Choroid plexus epithelial cell (primary cell): Measurements from ENCODE around the gene RPP21.
A peak's percentile ranks its signal among the peaks of the same experiment; 100 is the strongest.

Experiments
- DNase-seq: peaks from one replicate; pipeline ENCODE4 v3.0.0-alpha.2; 2010; ENCODE audit warnings: low read depth
- H3K4me3 ChIP-seq: 2 replicates; pipeline ENCODE4 v1.5.1; 2011; ENCODE audit warnings: low read depth, mild to moderate bottlenecking, control low read depth, low read length, moderate library complexity
- CTCF ChIP-seq: conservative IDR thresholded peaks from 2 replicates; pipeline ENCODE4 v1.5.1; 2011; ENCODE audit warnings: low read depth, mild to moderate bottlenecking, control low read depth, inconsistent platforms, low read length, moderate library complexity

RPP21 gene

GRCh38 chr6:30312676-30313321 is 32.2 kb upstream of the RPP21 start:
- no peak overlapping the region for H3K4me3 ChIP-seq
- no peak for DNase-seq
- no peak for TF ChIP-seq CTCF

DNA sequence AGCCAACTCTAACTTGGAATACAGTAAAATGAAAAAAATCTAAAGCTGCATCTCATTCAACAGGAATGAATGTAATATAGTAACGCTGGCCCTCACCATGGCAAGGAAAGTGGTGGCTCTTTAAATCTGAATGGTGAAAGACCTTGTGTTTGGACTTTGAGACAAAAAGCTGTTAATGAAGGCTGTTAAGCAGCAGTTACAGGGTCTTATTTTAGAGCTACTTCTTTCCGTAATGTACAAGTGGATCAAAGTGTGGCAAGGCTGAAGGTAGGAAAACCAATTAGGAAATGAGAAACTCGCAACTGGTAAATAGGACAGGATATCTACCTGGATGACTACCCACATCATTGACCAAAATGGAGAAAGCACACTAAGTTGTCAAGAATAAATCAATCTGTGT is 29.8 kb upstream of the RPP21 start:
- DNase-seq: no peak
- H3K4me3 ChIP-seq: no peak overlapping the region
- TF ChIP-seq CTCF: no peak

- no peak for DNase-seq
- no peak overlapping the region for H3K4me3 ChIP-seq
- no peak for TF ChIP-seq CTCF
Measured at GRCh38 chr6:30317913-30318589, 26.9 kb upstream of the RPP21 start.

DNA sequence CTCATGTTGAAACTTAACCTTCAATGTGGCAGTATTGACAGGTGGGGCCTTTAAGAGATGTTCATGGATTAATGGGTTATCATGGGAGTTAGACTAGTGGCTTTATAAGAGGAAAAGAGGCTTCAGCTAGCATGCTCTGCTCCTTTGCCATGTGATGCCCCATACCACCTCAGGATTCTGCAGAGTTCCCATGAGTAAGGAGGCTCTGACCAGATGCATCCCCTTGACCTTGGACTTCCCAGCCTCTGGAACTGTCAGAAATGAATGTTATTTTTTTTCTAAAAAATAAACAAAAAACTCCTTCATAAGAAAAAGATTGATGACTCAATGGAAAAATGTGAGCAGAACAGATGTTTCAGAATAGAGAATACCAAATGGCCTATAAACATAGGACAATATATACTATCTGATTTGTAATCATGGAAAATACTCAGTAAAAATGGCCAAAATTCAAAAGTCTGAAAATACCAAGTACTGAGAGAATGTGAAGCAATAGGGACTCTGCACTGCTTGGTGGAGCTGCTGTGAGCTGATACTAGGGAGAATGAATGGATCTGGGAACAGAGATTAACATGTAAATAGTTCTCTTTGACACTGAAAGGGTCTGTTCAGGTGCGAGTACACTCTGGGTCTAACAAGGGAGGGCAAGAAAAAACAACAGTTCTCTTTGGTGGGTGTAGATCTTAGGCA is 25.7 kb upstream of the RPP21 start:
- H3K4me3 ChIP-seq: no peak overlapping the region
- TF ChIP-seq CTCF: no peak
- DNase-seq: no peak

DNA sequence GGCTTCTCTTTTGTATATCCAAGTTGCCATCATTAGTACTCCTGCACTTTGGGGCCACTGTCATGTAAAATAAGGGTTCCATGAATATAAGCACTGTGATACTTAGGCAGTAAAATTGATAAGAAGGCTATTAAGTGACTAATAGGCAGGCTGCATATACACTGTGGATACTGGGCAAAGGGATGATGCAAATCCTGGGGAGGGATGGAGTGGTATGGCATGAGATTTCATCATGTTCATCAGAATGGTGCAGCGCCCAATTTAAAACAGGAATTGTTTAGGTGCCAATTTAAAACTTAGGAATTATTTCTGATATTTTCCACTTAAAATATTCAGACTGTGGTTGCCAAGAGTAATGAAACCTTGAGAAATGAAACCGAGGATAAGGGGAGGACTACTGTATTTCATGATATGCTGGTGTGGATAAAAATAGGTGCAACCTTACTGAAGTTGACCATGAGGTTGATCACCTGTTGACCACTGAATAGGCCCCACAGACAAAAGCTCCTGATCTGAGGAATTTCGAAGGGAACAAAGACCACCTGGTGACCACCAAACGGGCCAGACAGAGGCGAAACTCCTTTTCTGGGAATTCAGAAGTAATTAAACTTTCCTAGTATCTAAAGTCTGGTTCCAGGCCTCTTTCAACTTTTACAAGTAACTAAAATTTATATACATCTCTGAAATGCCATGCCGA is 23.1 kb upstream of the RPP21 start:
- no peak for DNase-seq
- no peak overlapping the region for H3K4me3 ChIP-seq
- TF ChIP-seq CTCF: no peak

GRCh38 chr6:30322527-30323501 is 22.1 kb upstream of the RPP21 start:
- peak; percentile 51 for DNase-seq
- TF ChIP-seq CTCF: no peak
- H3K4me3 ChIP-seq: no peak overlapping the region
